ENCODE measurements around the gene TREM2. TPM values are rescaled to one million over a fixed set of nuclear protein-coding genes. Genes with fewer than 3 reads are reported as not detected.
"Not testable (repeated sequence)": the region's sequence is repeated elsewhere in the genome, so short reads cannot be mapped to it uniquely, and the experiment has no call there.

TREM2 gene
- total and polyA plus RNA-seq, 2 experiments from 2014 or later, result not detected

GRCh38 chr6:41119508-41119907 lies 43.4 kb downstream of the TREM2 start:
- Histone ChIP-seq H3K4me3 (no peak overlapping the region), H3K4me2 (ENCODE audit: unreplicated experiment) (no peak overlapping the region), H3K9me3 (ENCODE audit: low read depth) (no peaks in the 10 kb centered on the region), H3K9me2 (ENCODE audit: insufficient read depth) (no peaks in the 10 kb centered on the region), H3K36me3 (ENCODE audit: low read depth) (no peaks in the 10 kb centered on the region), H3K27me3 (replicated peaks; ENCODE audit: insufficient read depth) (no peaks in the 10 kb centered on the region), H4K20me1 (ENCODE audit: insufficient read depth) (no peaks in the 10 kb centered on the region), H3K4me1 (ENCODE audit: insufficient read depth) (no peaks in the 10 kb centered on the region), H2AFZ (no peak overlapping the region), H3K9ac (no peak overlapping the region), H3K27ac (no peak overlapping the region), H3K79me2 (ENCODE audit: insufficient read depth) (no peaks in the 10 kb centered on the region), H3F3A (ENCODE audit: insufficient read depth) (no peaks in the 10 kb centered on the region)
- in situ Hi-C loops (cut with MboI), result no loop called here
- no peak for TF ChIP-seq EZH2 (IDR thresholded peaks at IDR 0.05; ENCODE audit: insufficient read depth, poor library complexity, severe bottlenecking)
- no peak for TF ChIP-seq EZH2phosphoT487 (IDR thresholded peaks at IDR 0.05; ENCODE audit: insufficient read depth, low read depth)
- DNase-seq, result no peak
- WGBS, 2 experiments (ENCODE audit: low coverage in 1 of 2, low lambda C conversion rate in 2 of 2, missing lambda C conversion rate in 2 of 2), result 92 to 100% methylated on average over 1 of the region's 1 CpG

DNA sequence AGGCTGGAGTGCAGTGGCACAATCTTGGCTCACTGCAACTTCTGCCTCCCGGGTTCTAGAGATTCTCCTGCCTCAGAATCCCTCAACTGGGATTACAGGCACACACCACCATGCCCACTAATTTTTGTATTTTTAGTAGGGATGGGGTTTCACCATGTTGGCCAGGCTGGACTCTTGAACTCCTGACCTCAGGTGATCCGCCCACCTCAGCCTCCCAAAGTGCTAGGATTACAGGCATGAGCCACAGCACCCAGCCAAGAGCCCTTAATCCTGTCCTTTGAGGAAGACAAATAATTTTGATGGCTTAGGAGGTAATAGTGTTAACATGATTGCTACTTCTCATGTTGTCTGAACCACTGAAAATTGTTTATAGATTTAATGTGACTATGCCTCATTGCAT lies 47.9 kb downstream of the TREM2 start:
- H3K36me3 ChIP-seq (ENCODE audit: low read depth); in situ Hi-C loops (cut with MboI); H3K4me1 ChIP-seq (ENCODE audit: insufficient read depth): not testable (repeated sequence)

DNA sequence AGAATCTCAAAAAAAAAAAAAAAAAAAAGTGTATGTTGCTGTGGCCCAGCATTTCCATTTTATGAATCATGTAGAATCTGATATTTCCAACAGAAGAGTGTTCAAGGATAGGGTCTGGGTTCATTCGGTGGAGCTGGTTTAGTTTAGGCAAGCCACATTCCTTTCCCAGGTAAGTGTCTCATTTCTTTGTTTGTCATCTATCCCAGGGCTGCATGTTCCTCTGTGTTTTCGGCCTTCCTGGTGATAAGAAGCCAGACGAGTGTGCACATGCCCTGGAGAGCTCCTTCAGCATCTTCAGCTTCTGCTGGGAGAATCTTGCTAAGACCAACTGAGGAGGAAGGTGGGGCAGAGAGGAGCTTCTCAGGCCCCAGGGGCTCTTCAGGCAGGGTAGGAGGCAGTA lies 51.9 kb downstream of the TREM2 start:
- Histone ChIP-seq H3K9me2 (ENCODE audit: insufficient read depth) (no peaks in the 10 kb centered on the region), H4K20me1 (ENCODE audit: insufficient read depth) (no peaks in the 10 kb centered on the region), H3K27ac (no peak overlapping the region), H2AFZ (no peak overlapping the region), H3K4me2 (ENCODE audit: unreplicated experiment) (no peak overlapping the region), H3K79me2 (ENCODE audit: insufficient read depth) (no peaks in the 10 kb centered on the region), H3K4me3 (no peak overlapping the region), H3K9me3 (ENCODE audit: low read depth) (no peaks in the 10 kb centered on the region), H3K27me3 (replicated peaks; ENCODE audit: insufficient read depth) (no peaks in the 10 kb centered on the region), H3K9ac (no peak overlapping the region), H3F3A (ENCODE audit: insufficient read depth) (no peaks in the 10 kb centered on the region), H3K4me1 (ENCODE audit: insufficient read depth) (no peaks in the 10 kb centered on the region), H3K36me3 (ENCODE audit: low read depth) (no peaks in the 10 kb centered on the region)
- DNase-seq, result no peak
- WGBS, 2 experiments (ENCODE audit: low coverage in 1 of 2, low lambda C conversion rate in 2 of 2, missing lambda C conversion rate in 2 of 2), result 96 to 98% methylated on average over 3 of the region's 3 CpGs
- TF ChIP-seq EZH2 (IDR thresholded peaks at IDR 0.05; ENCODE audit: insufficient read depth, poor library complexity, severe bottlenecking), result no peak
- TF ChIP-seq EZH2phosphoT487 (IDR thresholded peaks at IDR 0.05; ENCODE audit: insufficient read depth, low read depth), result no peak
- in situ Hi-C loops (cut with MboI), result no loop called here

More for the DNA sequence above, 47.9 kb downstream of the TREM2 start:
- not testable (repeated sequence) for H3K4me3 ChIP-seq; DNase-seq; H3K9me2 ChIP-seq (ENCODE audit: insufficient read depth); H3K4me2 ChIP-seq (ENCODE audit: unreplicated experiment); H2AFZ ChIP-seq; H3K79me2 ChIP-seq (ENCODE audit: insufficient read depth); H3K27me3 ChIP-seq (replicated peaks; ENCODE audit: insufficient read depth); H3K9me3 ChIP-seq (ENCODE audit: low read depth); H4K20me1 ChIP-seq (ENCODE audit: insufficient read depth); H3K27ac ChIP-seq; H3F3A ChIP-seq (ENCODE audit: insufficient read depth); H3K9ac ChIP-seq
- 92 to 95% methylated on average over 2 of the region's 2 CpGs for WGBS, 2 experiments (ENCODE audit: low coverage in 1 of 2, low lambda C conversion rate in 2 of 2, missing lambda C conversion rate in 2 of 2)

Other genes starting within 250 kb of the TREM2 start
- gene UNC5CL, start 123.9 kb downstream of the TREM2 start, total RNA-seq (2014; rRNA removed; shearing (Covaris generic)), result not detected in 2 replicates
- gene UNC5CL, start 123.9 kb downstream of the TREM2 start, polyA plus RNA-seq (2016; fragmentation: Nextera tagmentation; extraction: Ambion mirVana), result not detected in 2 replicates
- not detected in 2 replicates for gene TSPO2, start 120.6 kb downstream of the TREM2 start, total RNA-seq (2014; rRNA removed; shearing (Covaris generic))
- not detected in 2 replicates for gene TSPO2, start 120.6 kb downstream of the TREM2 start, polyA plus RNA-seq (2016; fragmentation: Nextera tagmentation; extraction: Ambion mirVana)
- gene APOBEC2, start 109.9 kb downstream of the TREM2 start, total RNA-seq (2014; rRNA removed; shearing (Covaris generic)), result not detected in 2 replicates
- gene APOBEC2, start 109.9 kb downstream of the TREM2 start, polyA plus RNA-seq (2016; fragmentation: Nextera tagmentation; extraction: Ambion mirVana), result not detected in 2 replicates
- gene OARD1, start 90.8 kb downstream of the TREM2 start, total RNA-seq (2014; rRNA removed; shearing (Covaris generic)), result 4.5 and 11.6 TPM in 2 replicates
- 18.6 TPM in 2 replicates for gene OARD1, start 90.8 kb downstream of the TREM2 start, polyA plus RNA-seq (2016; fragmentation: Nextera tagmentation; extraction: Ambion mirVana)
- 8.8 and 9.5 TPM in 2 replicates for gene NFYA, start 90.1 kb downstream of the TREM2 start, total RNA-seq (2014; rRNA removed; shearing (Covaris generic))
- gene NFYA, start 90.1 kb downstream of the TREM2 start, polyA plus RNA-seq (2016; fragmentation: Nextera tagmentation; extraction: Ambion mirVana), result 9.4 and 9.8 TPM in 2 replicates
- gene TREML1, start 8.8 kb downstream of the TREM2 start, total RNA-seq (2014; rRNA removed; shearing (Covaris generic)), result not detected in 2 replicates
- not detected in 2 replicates for gene TREML1, start 8.8 kb downstream of the TREM2 start, polyA plus RNA-seq (2016; fragmentation: Nextera tagmentation; extraction: Ambion mirVana)
- gene TREML2, start 38.0 kb upstream of the TREM2 start, total RNA-seq (2014; rRNA removed; shearing (Covaris generic)), result not detected in 2 replicates
- not detected in 2 replicates for gene TREML2, start 38.0 kb upstream of the TREM2 start, polyA plus RNA-seq (2016; fragmentation: Nextera tagmentation; extraction: Ambion mirVana)
- gene TREML4, start 65.2 kb upstream of the TREM2 start, total RNA-seq (2014; rRNA removed; shearing (Covaris generic)), result not detected in 2 replicates
- not detected in 2 replicates for gene TREML4, start 65.2 kb upstream of the TREM2 start, polyA plus RNA-seq (2016; fragmentation: Nextera tagmentation; extraction: Ambion mirVana)
- not detected in 2 replicates for gene TREM1, start 123.6 kb upstream of the TREM2 start, total RNA-seq (2014; rRNA removed; shearing (Covaris generic))
- not detected in 2 replicates for gene TREM1, start 123.6 kb upstream of the TREM2 start, polyA plus RNA-seq (2016; fragmentation: Nextera tagmentation; extraction: Ambion mirVana)
- not detected in 2 replicates for gene NCR2, start 172.5 kb upstream of the TREM2 start, total RNA-seq (2014; rRNA removed; shearing (Covaris generic))
- gene NCR2, start 172.5 kb upstream of the TREM2 start, polyA plus RNA-seq (2016; fragmentation: Nextera tagmentation; extraction: Ambion mirVana), result not detected in 2 replicates

Measured in GM23248 (cell line).